Liver (tissue), 9 donors: ENCODE data around the gene ARHGAP23. TPM values are rescaled to one million over a fixed set of nuclear protein-coding genes. Genes with fewer than 3 reads are reported as not detected.

Experiments
- DNase-seq: peaks from one replicate; pipeline ENCODE4 v3.0.0-alpha.2; 2017; ENCODE audit warnings: low spot score
- H3K27ac ChIP-seq, 2 donors: one replicate each; pipeline ENCODE4 v1.7.0; 2013; ENCODE audit warnings: inconsistent platforms in 2 of 2, low read length in 2 of 2, control low read depth in 1 of 2, low read depth in 1 of 2, mild to moderate bottlenecking in 1 of 2
- H3K27me3 ChIP-seq, 4 donors: one replicate each; pipeline versions ENCODE4 v1.6.1 to v1.7.0; 2013; ENCODE audit warnings: low read length in 3 of 4, inconsistent platforms in 1 of 4, mild to moderate bottlenecking in 1 of 4, moderate library complexity in 1 of 4; ENCODE audit not compliant: control insufficient read depth in 4 of 4, insufficient read depth in 4 of 4
- H3K36me3 ChIP-seq, 4 donors: one replicate each; pipeline versions ENCODE4 v1.6.1 to v1.7.0; 2013; ENCODE audit warnings: low read length in 3 of 4, mild to moderate bottlenecking in 3 of 4, low read depth in 1 of 4, moderate library complexity in 1 of 4; ENCODE audit not compliant: control insufficient read depth in 4 of 4, insufficient read depth in 3 of 4
- H3K4me1 ChIP-seq, 4 donors: one replicate each; pipeline versions ENCODE4 v1.6.1 to v1.7.0; 2013; ENCODE audit warnings: low read length in 3 of 4, mild to moderate bottlenecking in 3 of 4, moderate library complexity in 1 of 4; ENCODE audit not compliant: control insufficient read depth in 4 of 4, insufficient read depth in 4 of 4
- H3K4me3 ChIP-seq, 3 donors: one replicate each; pipeline versions ENCODE4 v1.6.1 to v1.7.0; 2013; ENCODE audit warnings: low read length in 3 of 3, control low read depth in 1 of 3, low read depth in 1 of 3, mild to moderate bottlenecking in 1 of 3
- H3K9ac ChIP-seq, 2 donors: one replicate each; pipeline ENCODE4 v1.7.0; 2013; ENCODE audit warnings: low read length in 2 of 2, mild to moderate bottlenecking in 2 of 2, moderate library complexity in 2 of 2, control low read depth in 1 of 2, low read depth in 1 of 2
- H3K9me3 ChIP-seq, 4 donors: one replicate each; pipeline versions ENCODE4 v1.6.1 to v1.7.0; 2013; ENCODE audit warnings: low read length in 3 of 4; ENCODE audit not compliant: control insufficient read depth in 4 of 4
- ATF3 ChIP-seq: IDR thresholded peaks from 2 replicates; pipeline ENCODE4 v1.6.1; 2016; ENCODE audit warnings: antibody characterized with exemption
- CTCF ChIP-seq: fragments of 150-350 bp; IDR thresholded peaks from 2 replicates; pipeline ENCODE4 v1.5.1; 2017; ENCODE audit warnings: improper control_type of control experiment, low read depth, low read length; ENCODE audit not compliant: missing input control
- EGR1 ChIP-seq, 2 donors: IDR thresholded peaks; 2 replicates each; pipeline ENCODE4 v1.6.1; 2016 to 2018; ENCODE audit warnings: antibody characterized with exemption in 2 of 2, low read depth in 2 of 2
- FOXA1 ChIP-seq: IDR thresholded peaks from 2 replicates; pipeline ENCODE4 v1.6.1; 2016; ENCODE audit warnings: antibody characterized with exemption
- FOXA2 ChIP-seq: IDR thresholded peaks from 2 replicates; pipeline ENCODE4 v1.6.1; 2016; ENCODE audit warnings: antibody characterized with exemption
- GABPA ChIP-seq, 2 donors: IDR thresholded peaks in 1 of 2; conservative IDR thresholded peaks in 1 of 2; 2 replicates each; pipeline ENCODE4 v1.6.1; 2016; ENCODE audit warnings: antibody characterized with exemption in 2 of 2, mild to moderate bottlenecking in 1 of 2, moderate library complexity in 1 of 2
- HNF4A ChIP-seq, 2 donors: conservative IDR thresholded peaks; 2 replicates each; pipeline ENCODE4 v1.6.1; 2016; ENCODE audit warnings: antibody characterized with exemption in 2 of 2, mild to moderate bottlenecking in 2 of 2
- HNF4G ChIP-seq: IDR thresholded peaks from 2 replicates; pipeline ENCODE4 v1.6.1; 2016; ENCODE audit warnings: antibody characterized with exemption
- JUND ChIP-seq, 2 donors: IDR thresholded peaks; 2 replicates each; pipeline ENCODE4 v1.6.1; 2016; ENCODE audit warnings: antibody characterized with exemption in 2 of 2
- MAX ChIP-seq: IDR thresholded peaks from 2 replicates; pipeline ENCODE4 v1.6.1; 2016; ENCODE audit warnings: antibody characterized with exemption
- NR2F2 ChIP-seq: IDR thresholded peaks from 2 replicates; pipeline ENCODE4 v1.6.1; 2016; ENCODE audit warnings: antibody characterized with exemption
- RAD21 ChIP-seq, 2 donors: IDR thresholded peaks; 2 replicates each; pipeline ENCODE4 v1.6.1; 2016; ENCODE audit warnings: antibody characterized with exemption in 2 of 2, mild to moderate bottlenecking in 2 of 2
- REST ChIP-seq: IDR thresholded peaks from 2 replicates; pipeline ENCODE4 v1.6.1; 2016; ENCODE audit warnings: antibody characterized with exemption, mild to moderate bottlenecking
- RXRA ChIP-seq, 2 donors: IDR thresholded peaks; 2 replicates each; pipeline ENCODE4 v1.6.1; 2017 to 2018; ENCODE audit warnings: antibody characterized with exemption in 2 of 2, mild to moderate bottlenecking in 1 of 2
- SP1 ChIP-seq: IDR thresholded peaks from 2 replicates; pipeline ENCODE4 v1.6.1; 2018; ENCODE audit warnings: antibody characterized with exemption, mild to moderate bottlenecking
- TAF1 ChIP-seq: conservative IDR thresholded peaks from 2 replicates; pipeline ENCODE4 v1.6.1; 2016; ENCODE audit warnings: antibody characterized with exemption, mild to moderate bottlenecking
- YY1 ChIP-seq: IDR thresholded peaks from 2 replicates; pipeline ENCODE4 v1.6.1; 2016; ENCODE audit warnings: antibody characterized with exemption, mild to moderate bottlenecking
- ZBTB33 ChIP-seq: IDR thresholded peaks from 2 replicates; pipeline ENCODE4 v1.6.1; 2016; ENCODE audit warnings: antibody characterized with exemption
- WGBS: extraction: QIAGEN DNeasy Blood & Tissue Kit; methylation state at CpG from one replicate; pipeline ENCODE4 v1.1.7; 2013; 5-methylcytosine and 5-hydroxymethylcytosine counted together
- polyA plus RNA-seq, 2 donors: library from polyadenylated mRNA; stranded (reverse) in 1 of 2; unstranded in 1 of 2; fragments of 200-250 nt in 1 of 2; fragments of >200 nt in 1 of 2; fragmentation: Nextera tagmentation in 1 of 2; extraction: Ambion mirVana in 1 of 2; gene quantifications; one replicate each; pipeline versions ENCODE4 v1.2.1 to v1.2.3, GENCODE V29; 2013 to 2015
- total RNA-seq, 2 donors: library from RNA; depleted of rRNA; stranded (reverse); fragments of >200 nt; gene quantifications; one replicate each; pipeline ENCODE4 v1.2.3, GENCODE V29; 2014
- donor health status: healthy.
- donor health status: healthy.
- donor health status: healthy.
- donor health status: healthy.
- donor health status: healthy.

The ARHGAP23 gene
- total and polyA plus RNA-seq, 4 donors: 0.28 to 31.8 (median 4.6) TPM

- no peak overlapping the region for H3K27ac ChIP-seq
- no peaks in the 10 kb centered on the region for H3K9me3 ChIP-seq
- DNase-seq: no peak
- H3K9ac ChIP-seq: no peak overlapping the region
- no peaks in the 10 kb centered on the region for H3K4me1 ChIP-seq
- WGBS: 95% methylated on average over 4 of the region's 4 CpGs
- H3K4me3 ChIP-seq: no peak overlapping the region
- TF ChIP-seq HNF4A (conservative IDR thresholded peaks at IDR 0.05) (no peak), FOXA2 (no peak), RAD21 (IDR thresholded peaks at IDR 0.05) (no peak), JUND (IDR thresholded peaks at IDR 0.05) (no peak), GABPA (IDR thresholded peaks at IDR 0.05 in 1 of 2, conservative IDR thresholded peaks at IDR 0.05 in 1 of 2) (no peak)
- peaks cover 0 to 18% (median 2%) of the 10 kb centered on the region in 4 donors for H3K36me3 ChIP-seq
- H3K27me3 ChIP-seq: no peaks in the 10 kb centered on the region
Measured at GRCh38 chr17:38405654-38406053, 22.6 kb upstream of the ARHGAP23 start.

- 81% methylated on average over 1 of the region's 1 CpG for WGBS
- Histone ChIP-seq H3K9ac (no peak overlapping the region), H3K9me3 (no peaks in the 10 kb centered on the region), H3K36me3 (no peaks in the 10 kb centered on the region), H3K4me1 (peaks cover 0 to 5% (median under 1%) of the 10 kb centered on the region in 4 donors), H3K4me3 (no peak overlapping the region), H3K27ac (no peak overlapping the region), H3K27me3 (peaks cover 0 to 3% (median 0%) of the 10 kb centered on the region in 4 donors)
- DNase-seq: no peak
- TF ChIP-seq RXRA (IDR thresholded peaks at IDR 0.05) (no peak), EGR1 (IDR thresholded peaks at IDR 0.05; ENCODE audit: low read depth in 2 of 2) (no peak), FOXA2 (no peak), RAD21 (IDR thresholded peaks at IDR 0.05) (no peak), YY1 (no peak), SP1 (no peak), CTCF (no peak), JUND (IDR thresholded peaks at IDR 0.05) (no peak), MAX (no peak), HNF4G (no peak), TAF1 (no peak), REST (no peak), HNF4A (conservative IDR thresholded peaks at IDR 0.05) (no peak), FOXA1 (no peak), NR2F2 (no peak), ATF3 (no peak), ZBTB33 (no peak), GABPA (IDR thresholded peaks at IDR 0.05 in 1 of 2, conservative IDR thresholded peaks at IDR 0.05 in 1 of 2) (no peak)
Measured at GRCh38 chr17:38410201-38410600, 18.1 kb upstream of the ARHGAP23 start.
